Neuronal stem cell (in vitro differentiated cells): Measurements from ENCODE around the gene ZNF804A.

ENCODE experiments used
- DNase-seq: peaks from one replicate; pipeline ENCODE4 v3.0.0-alpha.2; 2013; ENCODE audit warnings: low spot score
- H2AFZ ChIP-seq: one replicate; pipeline ENCODE4 v1.6.1; 2013; ENCODE audit warnings: mild to moderate bottlenecking, low read length, inconsistent platforms
- H2AK5ac ChIP-seq: 2 replicates; pipeline ENCODE4 v1.6.1; 2013; ENCODE audit warnings: low read depth, mild to moderate bottlenecking, inconsistent platforms, low read length, moderate library complexity, mixed read lengths
- H2BK120ac ChIP-seq: 2 replicates; pipeline ENCODE4 v1.6.1; 2013; ENCODE audit warnings: low read depth, mild to moderate bottlenecking, inconsistent platforms, low read length, moderate library complexity, mixed read lengths
- H2BK12ac ChIP-seq: one replicate; pipeline ENCODE4 v1.6.1; 2013; ENCODE audit warnings: low read length, inconsistent platforms
- H2BK15ac ChIP-seq: 2 replicates; pipeline ENCODE4 v1.6.1; 2013; ENCODE audit warnings: mild to moderate bottlenecking, low read length, inconsistent platforms, mixed read lengths
- H2BK5ac ChIP-seq: one replicate; pipeline ENCODE4 v1.6.1; 2013; ENCODE audit warnings: inconsistent platforms, mild to moderate bottlenecking, low read length, moderate library complexity
- H3K14ac ChIP-seq: one replicate; pipeline ENCODE4 v1.6.1; 2013; ENCODE audit warnings: low read length, inconsistent platforms
- H3K18ac ChIP-seq: 2 replicates; pipeline ENCODE4 v1.6.1; 2013; ENCODE audit warnings: low read length, inconsistent platforms
- H3K23ac ChIP-seq: 2 replicates; pipeline ENCODE4 v1.6.1; 2013; ENCODE audit warnings: low read depth, mild to moderate bottlenecking, mixed read lengths, low read length, inconsistent platforms; ENCODE audit not compliant: poor library complexity
- H3K27ac ChIP-seq: replicated peaks from 3 replicates; pipeline ENCODE4 v1.5.1; 2013; ENCODE audit warnings: low read length, inconsistent platforms
- H3K27me3 ChIP-seq, 3 experiments: 2 replicates each; pipeline ENCODE4 v1.6.1; 2013; ENCODE audit warnings: low read length in 3 of 3, mild to moderate bottlenecking in 2 of 3, inconsistent platforms in 1 of 3, low read depth in 1 of 3, mixed read lengths in 1 of 3, moderate library complexity in 1 of 3; ENCODE audit not compliant: control insufficient read depth in 3 of 3, insufficient read depth in 3 of 3
- H3K36me3 ChIP-seq, 2 donors: replicated peaks in 1 of 2; 2 replicates each; pipeline ENCODE4 v1.6.1; 2013; ENCODE audit warnings: low read length in 2 of 2; ENCODE audit not compliant: control insufficient read depth in 2 of 2, insufficient read depth in 2 of 2
- H3K4ac ChIP-seq: 2 replicates; pipeline ENCODE4 v1.6.1; 2013; ENCODE audit warnings: inconsistent platforms, mild to moderate bottlenecking, low read length, moderate library complexity
- H3K4me1 ChIP-seq, 2 donors: 1 replicate in 1 of 2; 2 replicates in 1 of 2; pipeline ENCODE4 v1.6.1; 2013; ENCODE audit warnings: low read length in 2 of 2, low read depth in 1 of 2; ENCODE audit not compliant: control insufficient read depth in 2 of 2, insufficient read depth in 1 of 2
- H3K4me2 ChIP-seq: one replicate; pipeline ENCODE4 v1.6.1; 2013; ENCODE audit warnings: mild to moderate bottlenecking, low read length, inconsistent platforms; ENCODE audit not compliant: insufficient read depth, poor library complexity, severe bottlenecking
- H3K4me3 ChIP-seq, 2 donors: 2 replicates each; pipeline ENCODE4 v1.5.1; 2013; ENCODE audit warnings: low read length in 2 of 2, mild to moderate bottlenecking in 2 of 2, inconsistent platforms in 1 of 2, moderate library complexity in 1 of 2
- H3K79me1 ChIP-seq: one replicate; pipeline ENCODE4 v1.6.1; 2013; ENCODE audit warnings: low read depth, mild to moderate bottlenecking, inconsistent platforms, low read length, moderate library complexity
- H3K9ac ChIP-seq: one replicate; pipeline ENCODE4 v1.6.1; 2013; ENCODE audit warnings: mild to moderate bottlenecking, low read depth, low read length, inconsistent platforms; ENCODE audit not compliant: poor library complexity
- H3K9me3 ChIP-seq, 2 donors: replicated peaks in 1 of 2; 2 replicates each; pipeline versions ENCODE3 to v1.6.1; 2013; ENCODE audit warnings: low read length in 2 of 2, mild to moderate bottlenecking in 2 of 2, inconsistent platforms in 1 of 2, low read depth in 1 of 2, mixed read lengths in 1 of 2, moderate library complexity in 1 of 2; ENCODE audit not compliant: control insufficient read depth in 2 of 2, insufficient read depth in 1 of 2
- H4K8ac ChIP-seq: one replicate; pipeline ENCODE4 v1.6.1; 2013; ENCODE audit warnings: low read depth, mild to moderate bottlenecking, inconsistent platforms, low read length, moderate library complexity
- H4K91ac ChIP-seq: one replicate; pipeline ENCODE4 v1.6.1; 2013; ENCODE audit warnings: low read length, low read depth, mild to moderate bottlenecking, inconsistent platforms; ENCODE audit not compliant: poor library complexity
- WGBS, 2 donors: extraction: QIAGEN DNeasy Blood & Tissue Kit; methylation state at CpG; one replicate each; pipeline ENCODE4 v1.1.7; 2013; ENCODE audit warnings: missing lambda C conversion rate in 2 of 2, mixed read lengths in 1 of 2; ENCODE audit not compliant: insufficient read length in 2 of 2, insufficient replicate concordance in 1 of 2; ENCODE audit errors: extremely low coverage in 2 of 2; 5-methylcytosine and 5-hydroxymethylcytosine counted together

ZNF804A gene

DNA sequence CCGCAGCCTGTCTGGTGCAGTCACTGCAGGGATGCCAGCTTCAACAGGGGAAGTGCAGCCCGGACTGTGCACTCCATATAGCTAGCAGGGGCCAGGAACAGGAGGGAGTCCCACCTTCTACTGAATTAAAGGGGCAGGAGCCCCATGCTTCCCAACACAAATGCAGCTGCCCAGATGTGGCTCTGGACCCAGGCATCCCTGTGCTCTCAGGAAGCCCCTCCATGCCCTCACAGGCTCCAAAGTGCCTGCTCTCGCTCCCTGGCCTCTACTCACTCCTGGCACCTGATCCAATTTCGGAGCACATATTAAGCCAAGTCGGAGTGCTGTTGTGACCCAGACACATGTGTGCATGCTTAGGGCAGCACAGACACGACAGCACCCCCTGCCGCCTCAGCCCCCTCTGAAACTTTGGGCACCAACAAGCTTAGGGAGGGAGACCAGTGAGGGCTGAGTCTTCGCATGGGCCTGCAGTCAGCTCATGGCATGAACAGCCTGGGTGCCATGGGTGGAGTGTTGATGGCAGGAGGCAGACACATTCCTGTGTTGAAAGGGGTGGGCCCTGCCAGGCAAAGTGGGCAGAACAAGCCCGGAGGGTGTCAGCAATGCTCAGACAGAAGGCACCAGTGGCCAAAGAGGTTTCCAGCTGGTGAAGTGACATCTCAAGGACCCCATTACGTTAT is 83.5 kb downstream of the ZNF804A start:
- H2BK120ac ChIP-seq: no peak overlapping the region
- no peak overlapping the region for H2BK5ac ChIP-seq
- H3K36me3 ChIP-seq: no peaks in the 10 kb centered on the region
- no peaks in the 10 kb centered on the region for H3K27me3 ChIP-seq
- H3K27ac ChIP-seq: no peak overlapping the region
- H2BK15ac ChIP-seq: no peak overlapping the region
- no peaks in the 10 kb centered on the region for H3K79me1 ChIP-seq
- H2AFZ ChIP-seq: no peak overlapping the region
- H3K4me1 ChIP-seq: no peaks in the 10 kb centered on the region
- peak overlapping the region; percentile 65 for H3K23ac ChIP-seq
- H4K91ac ChIP-seq: no peak overlapping the region
- peak overlapping the region; percentile 38 for H3K18ac ChIP-seq
- no peak overlapping the region for H3K9ac ChIP-seq
- H3K4me2 ChIP-seq: no peak overlapping the region
- peak overlapping the region; percentile 43 for H4K8ac ChIP-seq
- no peak overlapping the region for H2AK5ac ChIP-seq
- DNase-seq: no peak
- H3K14ac ChIP-seq: peak overlapping the region; percentile 47
- peaks cover 2 to 3% of the 10 kb centered on the region in 2 donors for H3K9me3 ChIP-seq
- WGBS, 2 donors: no CpG with 5 or more reads among the region's 10 CpGs
- no peak overlapping the region for H2BK12ac ChIP-seq
- no peak overlapping the region for H3K4me3 ChIP-seq
- H3K4ac ChIP-seq: peak overlapping the region; percentile 66

DNA sequence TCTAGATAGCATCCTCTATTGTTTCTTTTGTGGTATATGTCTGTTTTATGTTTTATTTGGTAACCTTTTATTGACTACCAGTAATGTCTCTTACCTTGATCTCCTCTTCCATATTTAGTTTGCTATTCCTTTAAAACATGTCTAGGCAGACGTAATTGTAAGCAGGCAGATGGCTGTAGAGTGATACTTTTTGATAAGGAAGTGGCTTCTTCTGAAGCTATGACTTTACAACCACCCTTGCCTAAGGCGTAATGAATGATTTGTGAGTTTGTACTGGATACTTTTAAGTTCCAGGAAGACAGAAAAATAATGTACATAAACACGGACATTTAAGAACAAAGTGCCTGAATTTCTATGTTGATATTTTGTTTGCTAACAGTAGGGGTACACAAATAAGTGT is 85.6 kb downstream of the ZNF804A start:
- H3K23ac ChIP-seq: no peak overlapping the region
- no peaks in the 10 kb centered on the region for H3K36me3 ChIP-seq
- H3K4ac ChIP-seq: no peak overlapping the region
- H2AK5ac ChIP-seq: no peak overlapping the region
- H4K91ac ChIP-seq: no peak overlapping the region
- H3K4me1 ChIP-seq: no peaks in the 10 kb centered on the region
- H2BK12ac ChIP-seq: no peak overlapping the region
- DNase-seq: no peak
- no peak overlapping the region for H2BK120ac ChIP-seq
- no peak overlapping the region for H3K14ac ChIP-seq
- no peak overlapping the region for H2AFZ ChIP-seq
- no CpG with 5 or more reads among the region's 3 CpGs for WGBS, 2 donors
- H4K8ac ChIP-seq: no peak overlapping the region
- no peak overlapping the region for H3K4me3 ChIP-seq
- H3K4me2 ChIP-seq: no peak overlapping the region
- H2BK15ac ChIP-seq: no peak overlapping the region
- peaks cover 2 to 3% of the 10 kb centered on the region in 2 donors for H3K9me3 ChIP-seq
- no peaks in the 10 kb centered on the region for H3K79me1 ChIP-seq
- H3K9ac ChIP-seq: no peak overlapping the region
- H3K18ac ChIP-seq: no peak overlapping the region
- H3K27ac ChIP-seq: no peak overlapping the region
- no peak overlapping the region for H2BK5ac ChIP-seq
- H3K27me3 ChIP-seq: no peaks in the 10 kb centered on the region

DNA sequence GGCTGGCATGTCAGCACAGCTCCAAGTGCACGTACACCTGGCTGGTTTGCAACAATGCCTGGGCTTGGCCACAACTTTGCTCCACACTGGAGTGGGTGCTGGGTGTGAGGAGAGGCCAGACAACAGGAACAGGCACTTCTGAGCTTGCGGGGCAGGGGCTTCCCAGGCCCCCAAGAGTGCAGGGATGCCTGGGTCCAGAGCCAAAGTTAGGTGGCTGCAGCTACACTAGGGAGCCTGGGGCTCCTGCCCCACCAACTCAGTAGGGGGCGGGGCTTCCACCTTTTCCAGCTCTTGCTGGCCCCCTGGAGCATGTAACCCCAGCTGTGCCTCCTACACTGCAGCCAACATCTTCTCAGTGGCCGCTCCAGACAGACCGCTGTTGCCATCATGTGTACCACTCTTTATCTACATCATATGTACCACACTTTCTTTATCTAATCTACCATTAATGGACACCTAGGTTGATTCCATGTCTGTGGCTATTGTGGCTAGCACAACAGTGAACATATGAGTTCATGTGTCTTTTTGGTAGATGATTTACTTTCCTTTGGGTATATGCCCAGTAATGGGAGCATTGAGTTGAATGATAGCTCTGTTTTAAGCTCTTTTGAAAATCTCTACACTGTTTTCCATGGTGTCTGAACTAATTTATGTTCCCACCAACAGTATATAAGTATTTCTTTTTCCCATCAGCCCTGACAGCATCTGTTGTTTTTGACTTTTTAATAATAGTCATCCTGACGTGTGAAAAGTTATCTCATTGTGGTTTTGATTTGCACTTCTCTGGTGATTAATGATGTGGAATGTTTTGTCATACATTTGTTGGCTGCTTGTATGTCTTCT is 87.9 kb downstream of the ZNF804A start:
- H2BK15ac ChIP-seq: no peak overlapping the region
- H2BK120ac ChIP-seq: no peak overlapping the region
- DNase-seq: no peak
- H3K4me2 ChIP-seq: no peak overlapping the region
- H3K36me3 ChIP-seq: no peaks in the 10 kb centered on the region
- peak overlapping the region; percentile 89 for H3K14ac ChIP-seq
- H4K8ac ChIP-seq: no peak overlapping the region
- no peak overlapping the region for H2BK12ac ChIP-seq
- H2AFZ ChIP-seq: no peak overlapping the region
- H3K4me1 ChIP-seq: no peaks in the 10 kb centered on the region
- H3K4me3 ChIP-seq: peak overlapping the region in 1 of 2 donors; percentile 53
- H2AK5ac ChIP-seq: no peak overlapping the region
- WGBS, 2 donors: no CpG with 5 or more reads among the region's 6 CpGs
- no peak overlapping the region for H3K23ac ChIP-seq
- H3K27ac ChIP-seq: no peak overlapping the region
- no peaks in the 10 kb centered on the region for H3K79me1 ChIP-seq
- no peaks in the 10 kb centered on the region for H3K27me3 ChIP-seq
- H2BK5ac ChIP-seq: no peak overlapping the region
- no peaks in the 10 kb centered on the region for H3K9me3 ChIP-seq
- no peak overlapping the region for H3K4ac ChIP-seq
- H3K18ac ChIP-seq: no peak overlapping the region
- no peak overlapping the region for H4K91ac ChIP-seq
- H3K9ac ChIP-seq: no peak overlapping the region

DNA sequence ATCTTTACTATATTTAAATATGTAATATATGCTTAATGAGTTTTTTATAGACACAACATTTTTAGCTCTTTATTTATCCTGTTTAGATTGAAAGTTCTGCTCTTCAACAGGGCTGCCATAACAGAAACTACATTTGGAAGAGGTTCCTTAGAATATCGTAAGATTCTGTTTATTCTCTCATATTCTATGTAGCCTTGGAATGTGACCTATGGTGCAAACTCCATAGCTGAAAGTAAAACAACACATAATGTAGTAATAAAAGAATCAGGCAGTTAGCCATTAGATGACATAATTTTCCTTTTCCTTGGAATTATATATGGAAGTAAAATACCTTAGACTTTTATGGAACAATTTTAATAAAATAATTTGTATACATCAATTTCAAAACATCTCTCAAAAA is 91.3 kb downstream of the ZNF804A start:
- no peak overlapping the region for H3K27ac ChIP-seq
- no peak overlapping the region for H3K18ac ChIP-seq
- H3K4me3 ChIP-seq: no peak overlapping the region
- H3K9ac ChIP-seq: no peak overlapping the region
- no peak overlapping the region for H3K14ac ChIP-seq
- H2AK5ac ChIP-seq: no peak overlapping the region
- H4K91ac ChIP-seq: no peak overlapping the region
- H2AFZ ChIP-seq: no peak overlapping the region
- no peak overlapping the region for H2BK120ac ChIP-seq
- H3K9me3 ChIP-seq: no peaks in the 10 kb centered on the region
- H2BK15ac ChIP-seq: no peak overlapping the region
- DNase-seq: no peak
- H2BK5ac ChIP-seq: no peak overlapping the region
- no peak overlapping the region for H2BK12ac ChIP-seq
- H3K4me1 ChIP-seq: peaks cover 0 to 2% of the 10 kb centered on the region in 2 donors
- no peak overlapping the region for H3K23ac ChIP-seq
- no peaks in the 10 kb centered on the region for H3K79me1 ChIP-seq
- no peaks in the 10 kb centered on the region for H3K27me3 ChIP-seq
- H3K4ac ChIP-seq: no peak overlapping the region
- no peak overlapping the region for H4K8ac ChIP-seq
- WGBS, 2 donors: no CpG with 5 or more reads among the region's 1 CpG
- H3K36me3 ChIP-seq: no peaks in the 10 kb centered on the region
- no peak overlapping the region for H3K4me2 ChIP-seq
